ENCODE data around the gene DIDO1.
"Not testable (repeated sequence)": the region's sequence is repeated elsewhere in the genome, so short reads cannot be mapped to it uniquely, and the experiment has no call there.

Gene DIDO1

DNA sequence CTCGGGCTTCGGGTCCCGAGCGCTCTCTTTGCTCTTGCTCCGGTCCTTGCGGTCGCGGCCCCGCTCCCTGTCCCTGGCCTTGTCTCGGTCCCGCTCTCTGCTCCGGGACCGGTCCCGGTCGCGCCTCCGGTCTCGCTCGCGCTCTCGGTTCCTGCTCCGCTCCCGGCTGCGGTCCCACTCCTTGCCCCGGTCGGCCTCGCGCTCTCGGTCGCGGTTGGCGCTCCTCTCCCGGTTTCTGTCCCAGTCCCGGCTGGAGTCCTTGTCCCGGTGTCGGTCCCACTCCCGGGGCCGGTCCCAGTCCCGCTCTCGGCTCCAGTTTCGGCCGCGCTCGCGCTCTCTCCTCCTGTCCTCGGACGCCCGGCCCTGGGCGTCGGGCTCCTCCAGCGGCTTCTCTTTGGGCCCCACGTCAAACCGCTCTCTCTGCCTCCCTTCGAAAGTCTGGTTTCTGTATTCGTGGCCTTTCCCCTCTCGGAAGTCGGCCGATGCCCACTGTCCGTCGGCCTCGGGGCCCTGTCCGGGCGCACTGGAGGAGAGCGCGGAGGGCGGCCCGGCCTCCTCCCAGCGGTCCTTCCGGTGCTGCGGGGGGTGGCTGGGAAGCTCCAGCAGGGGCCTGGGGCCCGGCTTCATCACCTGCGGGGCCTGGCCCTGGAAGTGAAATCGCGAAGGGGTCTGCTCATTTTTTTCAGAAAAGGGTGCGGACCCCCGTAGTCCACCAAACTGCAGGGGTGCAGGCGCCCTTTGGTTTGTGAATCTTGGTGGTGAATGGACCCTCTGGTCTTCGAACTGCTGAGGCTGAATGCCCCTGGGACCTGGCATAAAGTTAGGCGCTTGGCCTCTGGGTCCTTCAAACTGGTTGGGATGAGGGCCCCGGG, 46.8 kb downstream of the DIDO1 start:
- no peak for DNase-seq (ENCODE audit: low spot score)

DNA sequence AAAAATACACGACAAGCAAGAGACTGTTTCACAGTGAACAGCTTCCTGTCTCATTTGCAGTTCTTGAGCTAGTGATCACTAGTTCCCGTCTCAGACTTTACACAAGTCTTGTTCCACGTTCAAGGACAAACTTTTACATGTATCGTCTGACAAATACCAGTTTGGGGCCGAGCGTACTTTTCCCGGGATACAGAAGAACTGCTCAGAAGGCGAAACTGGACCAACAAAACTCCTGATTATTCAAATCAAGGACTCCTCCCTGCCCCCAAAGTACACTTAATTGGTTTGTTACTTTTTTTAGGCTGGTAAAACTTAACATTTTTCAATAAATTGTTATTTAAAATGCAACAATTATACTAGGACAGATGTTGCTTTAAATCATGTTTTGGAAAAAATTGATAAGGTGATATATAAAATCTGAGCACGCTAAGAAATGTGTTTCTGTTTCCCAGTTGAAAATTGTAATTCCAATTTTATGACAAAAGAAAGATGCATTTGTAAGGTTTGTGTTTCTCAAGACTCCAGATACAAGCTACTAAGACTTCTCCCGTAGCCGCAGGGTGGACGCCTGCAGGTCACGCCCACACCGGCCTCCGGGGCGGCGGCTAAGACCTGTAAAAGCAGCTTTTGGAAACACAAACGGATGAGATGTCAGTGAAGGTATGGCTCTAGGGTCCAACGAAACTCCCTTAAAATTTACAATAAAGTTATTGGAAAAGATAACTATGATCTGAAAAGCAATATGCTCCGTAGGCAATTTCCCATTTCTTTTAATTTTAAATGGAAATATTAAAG, 47.9 kb downstream of the DIDO1 start:
- DNase-seq (ENCODE audit: low spot score): no peak

DNA sequence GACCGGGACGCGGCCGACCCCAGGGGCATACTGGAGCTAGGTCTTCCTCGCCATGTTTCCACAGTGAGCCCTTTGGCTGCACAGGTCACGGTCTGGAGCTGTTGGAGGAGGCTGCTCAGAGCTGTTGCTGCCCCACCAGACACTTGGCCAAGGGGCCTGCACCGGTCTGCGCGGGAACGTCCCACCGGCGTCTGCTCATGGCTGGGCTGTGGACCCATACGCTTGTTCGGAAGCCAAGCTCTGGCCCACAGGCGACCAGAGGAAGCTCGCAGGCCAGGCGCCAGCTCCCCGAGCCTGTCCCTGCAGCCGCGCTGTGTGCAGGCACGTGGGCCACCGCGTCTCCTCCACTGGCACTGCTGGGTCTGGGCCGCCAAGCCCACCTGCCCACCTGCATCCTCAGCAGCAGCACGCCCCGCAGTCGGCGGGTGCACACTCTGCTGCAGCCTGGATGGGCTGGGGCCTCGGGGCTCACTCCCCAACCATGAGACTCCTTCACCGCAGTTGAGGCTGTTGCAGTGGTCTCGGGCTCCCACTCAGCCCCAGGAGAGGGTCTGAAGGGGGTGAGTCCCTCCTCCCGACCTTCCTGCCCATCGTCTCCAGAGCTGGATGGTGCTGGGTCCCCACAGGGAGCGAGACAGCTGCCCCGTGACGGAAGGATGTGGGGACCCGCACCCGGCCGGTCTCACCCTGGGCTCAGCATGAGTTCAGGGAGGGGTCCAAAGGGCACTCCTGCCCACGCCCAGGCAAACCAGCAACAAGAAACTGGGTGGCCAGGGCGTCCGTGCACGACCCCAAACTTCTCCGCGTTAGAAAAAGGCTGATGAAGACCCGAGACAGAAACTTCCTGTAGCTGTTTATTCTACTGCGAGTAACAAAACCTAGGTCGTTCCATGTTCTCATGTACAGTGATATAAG, 49.1 kb downstream of the DIDO1 start:
- no peak for DNase-seq (ENCODE audit: low spot score)

DNA sequence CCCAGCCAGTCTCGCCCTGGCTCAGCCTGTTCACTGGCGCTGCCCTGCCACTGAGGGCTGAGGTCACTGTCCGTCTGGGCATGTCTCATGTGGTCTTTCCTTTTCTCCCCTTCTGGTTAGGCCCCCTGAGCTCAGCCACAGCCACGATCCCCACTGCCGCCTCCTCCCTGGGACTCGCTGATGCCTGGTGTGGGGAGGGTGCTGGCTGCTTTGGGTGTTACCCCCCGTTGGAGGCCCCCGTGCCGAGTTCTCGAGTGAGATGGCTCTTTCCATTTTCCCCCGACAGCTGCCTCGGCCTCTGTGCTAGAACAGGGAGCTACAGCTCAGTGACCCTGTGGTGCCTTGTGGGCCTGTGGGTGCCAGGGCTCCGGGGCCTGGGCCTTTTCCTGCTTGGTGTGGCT, 49.8 kb downstream of the DIDO1 start:
- no peak for DNase-seq (ENCODE audit: low spot score)

DNA sequence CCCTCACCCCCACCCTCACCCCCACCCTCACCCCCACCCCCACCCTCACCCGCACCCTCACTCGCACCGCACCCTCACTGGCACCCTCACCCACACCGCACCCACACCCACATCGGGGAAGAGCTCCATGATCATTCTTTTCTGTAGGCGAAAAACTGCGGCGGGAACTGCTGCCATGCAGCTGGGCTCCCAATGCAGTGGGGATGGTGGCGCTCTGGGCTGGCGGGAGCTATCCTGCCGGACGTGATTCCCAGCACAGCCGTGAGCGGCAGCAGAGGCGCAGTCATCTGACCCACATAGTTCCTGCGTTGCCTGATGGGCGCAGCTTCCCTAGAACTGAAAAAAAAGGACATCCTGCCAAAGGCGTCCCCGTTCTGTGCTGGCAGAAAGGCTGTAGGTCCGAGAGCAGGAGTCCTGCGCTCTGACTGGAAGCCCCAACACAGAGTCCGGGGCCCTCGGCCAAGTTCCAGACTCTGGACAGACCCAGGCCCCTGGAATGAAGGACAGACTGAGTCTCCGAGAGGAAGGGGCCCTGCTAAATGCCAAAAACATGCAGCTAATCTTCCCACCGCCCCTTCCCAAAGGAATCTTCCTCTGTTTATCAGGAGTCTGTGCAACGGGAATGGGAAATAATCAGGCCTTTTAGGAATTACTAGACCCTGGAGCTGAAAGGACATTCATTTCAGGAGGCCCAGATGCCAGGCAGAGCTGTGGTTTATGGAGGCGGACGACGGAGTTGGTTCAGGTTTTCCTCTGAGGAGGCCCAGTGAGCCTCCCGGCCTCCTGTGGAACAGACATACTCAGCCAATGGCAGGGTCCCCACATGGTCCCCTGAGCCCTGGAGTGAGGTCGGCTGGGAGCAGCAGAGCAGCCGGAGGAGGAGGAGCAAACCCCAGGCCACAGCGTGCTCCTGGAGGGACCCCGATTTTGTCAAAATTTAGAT, 50.6 kb downstream of the DIDO1 start:
- DNase-seq (ENCODE audit: low spot score): peak; percentile 93

DNA sequence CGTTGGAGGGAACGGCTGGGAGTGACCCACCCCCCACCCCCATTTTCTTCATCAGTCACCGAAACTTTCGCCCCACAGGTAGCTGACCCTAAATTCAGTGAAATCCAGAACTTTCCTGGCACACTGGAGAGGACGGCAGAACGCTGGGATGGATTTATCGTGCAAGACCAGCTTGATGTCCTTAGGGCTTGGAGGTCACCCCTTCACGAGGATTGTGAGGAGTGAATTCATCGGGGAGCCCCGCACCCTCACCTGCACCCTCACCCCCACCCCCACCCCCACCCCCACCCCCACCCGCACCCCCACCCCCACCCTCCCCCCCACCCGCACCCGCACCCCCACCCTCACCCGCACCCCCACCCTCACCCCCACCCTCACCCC, 51.4 kb downstream of the DIDO1 start:
- DNase-seq (ENCODE audit: low spot score): no peak

DNA sequence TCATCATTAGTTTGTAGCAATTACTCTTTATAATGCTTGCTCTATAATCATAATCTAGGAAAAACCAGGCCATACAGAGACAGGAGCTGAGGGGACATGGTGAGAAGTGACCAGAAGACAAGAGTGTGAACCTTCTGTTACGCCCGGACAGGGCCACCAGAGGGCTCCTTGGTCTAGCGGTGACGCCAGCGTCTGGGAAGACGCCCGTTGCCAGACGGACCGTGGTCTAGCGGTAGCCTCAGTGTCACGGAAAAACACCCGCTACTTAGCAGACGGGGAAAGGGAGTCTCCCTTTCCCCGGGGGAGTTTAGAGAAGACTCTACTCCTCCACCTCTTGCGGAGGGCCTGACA, 52.6 kb downstream of the DIDO1 start:
- not testable (repeated sequence) for DNase-seq (ENCODE audit: low spot score)

DNA sequence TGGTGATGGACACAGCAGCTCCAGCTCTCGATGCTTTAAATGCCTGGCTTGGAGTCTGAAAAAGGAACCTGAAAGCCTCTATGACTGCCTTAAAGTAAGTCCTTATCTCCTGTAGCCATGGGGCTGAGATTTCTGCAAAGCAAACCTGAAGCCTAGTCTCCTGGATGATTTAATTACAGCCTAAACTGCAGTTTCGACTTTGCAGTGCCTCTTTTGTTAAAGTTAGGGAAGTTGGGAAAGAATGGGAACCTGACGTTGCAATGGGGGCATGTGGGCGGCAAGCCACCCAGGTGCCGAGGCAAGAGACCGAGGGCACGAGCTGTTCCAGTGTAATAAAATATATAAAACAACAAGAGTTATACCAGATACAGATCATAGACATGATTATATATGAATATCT, 53.0 kb downstream of the DIDO1 start:
- DNase-seq (ENCODE audit: low spot score): no peak

DNA sequence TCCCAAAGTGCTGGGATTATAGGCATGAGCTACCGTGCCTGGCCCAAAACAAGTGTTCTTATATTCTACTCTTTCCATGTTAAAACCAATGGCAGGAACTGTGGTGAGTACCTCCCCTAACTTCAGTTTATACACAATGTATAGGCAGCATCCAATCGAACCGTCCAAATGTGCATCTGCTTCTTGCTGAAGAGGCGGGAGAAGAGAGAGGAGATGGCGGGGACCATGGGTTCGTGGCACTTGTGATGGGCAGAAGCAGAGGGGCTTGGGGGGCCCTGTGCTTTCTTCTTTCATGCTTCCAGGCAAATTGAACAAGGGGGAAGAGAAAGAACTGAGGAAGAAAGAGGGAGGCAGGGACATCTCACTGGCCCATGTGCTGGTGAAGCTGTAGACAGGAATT, 53.4 kb downstream of the DIDO1 start:
- no peak for DNase-seq (ENCODE audit: low spot score)

DNA sequence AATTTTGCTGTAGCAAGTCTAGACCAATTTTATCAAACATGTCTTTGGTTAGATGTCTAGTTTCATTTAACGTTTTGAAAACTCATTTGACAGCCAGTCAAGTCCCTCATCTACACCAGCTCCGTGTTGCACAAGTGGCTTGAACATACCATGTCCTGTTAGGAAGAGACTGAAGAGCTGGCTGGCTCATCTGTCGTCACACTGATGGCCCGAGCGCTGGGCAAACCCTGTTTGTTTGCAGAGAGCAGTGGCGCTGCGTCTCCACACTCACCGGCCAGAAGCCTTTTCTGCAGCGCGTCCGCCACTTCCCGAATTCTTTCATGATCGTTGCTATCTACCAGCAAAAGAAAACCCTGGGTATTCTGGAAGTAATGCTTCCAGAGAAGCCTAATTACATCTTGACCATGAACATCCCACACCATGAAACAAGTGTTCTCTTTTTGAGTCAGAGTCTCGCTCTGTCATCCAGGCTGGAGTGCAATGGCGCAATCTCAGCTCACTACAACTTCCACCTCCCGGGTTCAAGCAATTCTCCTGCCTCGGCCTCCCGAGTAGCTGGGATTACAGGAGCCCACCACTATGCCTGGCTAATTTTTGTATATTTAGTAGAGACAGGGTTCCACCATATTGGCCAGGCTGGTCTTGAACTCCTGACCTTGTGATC, 54.0 kb downstream of the DIDO1 start:
- no peak for DNase-seq (ENCODE audit: low spot score)

DNA sequence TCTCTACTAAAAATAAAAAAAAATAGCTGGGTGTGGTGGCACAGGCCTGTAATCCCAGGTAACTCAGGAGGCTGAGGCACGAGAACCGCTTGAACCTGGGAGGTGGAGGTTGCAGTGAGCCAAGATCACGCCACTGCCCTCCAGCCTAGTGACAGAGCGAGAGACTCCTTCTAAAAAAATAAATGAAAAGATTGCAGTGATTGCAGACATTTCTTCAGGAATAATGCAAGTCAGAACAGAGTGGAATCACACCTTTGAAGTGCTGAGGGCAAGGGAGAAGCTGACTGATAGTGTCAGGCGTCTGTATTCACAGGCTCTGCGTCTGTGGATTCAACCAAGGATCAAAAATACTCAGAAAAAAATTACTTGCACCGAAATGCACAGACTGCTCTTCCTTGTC, 62.1 kb downstream of the DIDO1 start:
- no peak for DNase-seq (ENCODE audit: low spot score)

DNA sequence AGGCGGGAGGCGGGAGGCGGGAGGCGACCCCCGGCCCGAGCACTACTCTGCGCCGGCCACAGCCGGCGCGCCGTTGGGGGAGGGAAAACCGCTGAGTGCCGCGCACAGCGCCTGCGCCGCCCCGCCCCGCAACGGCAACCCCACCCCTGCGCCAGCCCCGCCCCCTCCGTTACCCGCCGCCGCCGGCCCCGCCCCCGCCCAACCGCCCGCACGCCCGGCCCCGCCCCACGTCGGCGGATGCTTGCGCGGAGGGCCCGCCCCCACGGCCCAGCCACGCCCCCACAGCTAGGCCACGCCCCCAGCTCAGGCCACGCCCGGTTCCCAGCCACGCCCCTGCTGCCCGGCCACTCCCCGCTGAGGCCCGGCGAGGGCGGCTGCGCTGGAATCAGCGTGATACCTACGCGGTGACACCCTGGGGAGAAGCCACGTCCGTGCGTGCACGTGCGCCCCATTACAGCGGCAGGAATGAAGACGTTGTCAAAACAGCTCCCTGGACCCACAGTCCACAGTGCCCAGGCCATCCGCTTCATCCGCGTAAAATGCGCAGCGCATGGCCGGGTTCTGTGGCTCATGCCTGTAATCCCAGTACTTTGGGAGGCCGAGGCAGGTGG, 64.5 kb downstream of the DIDO1 start, which contains the start of gene TCFL5:
TSS of gene TCFL5 (minus strand) at position 97 of the 611 bp plus-strand sequence. CDS start 152 bp downstream, outside the sequence.
- DNase-seq (ENCODE audit: low spot score): peak; percentile 86

DNA sequence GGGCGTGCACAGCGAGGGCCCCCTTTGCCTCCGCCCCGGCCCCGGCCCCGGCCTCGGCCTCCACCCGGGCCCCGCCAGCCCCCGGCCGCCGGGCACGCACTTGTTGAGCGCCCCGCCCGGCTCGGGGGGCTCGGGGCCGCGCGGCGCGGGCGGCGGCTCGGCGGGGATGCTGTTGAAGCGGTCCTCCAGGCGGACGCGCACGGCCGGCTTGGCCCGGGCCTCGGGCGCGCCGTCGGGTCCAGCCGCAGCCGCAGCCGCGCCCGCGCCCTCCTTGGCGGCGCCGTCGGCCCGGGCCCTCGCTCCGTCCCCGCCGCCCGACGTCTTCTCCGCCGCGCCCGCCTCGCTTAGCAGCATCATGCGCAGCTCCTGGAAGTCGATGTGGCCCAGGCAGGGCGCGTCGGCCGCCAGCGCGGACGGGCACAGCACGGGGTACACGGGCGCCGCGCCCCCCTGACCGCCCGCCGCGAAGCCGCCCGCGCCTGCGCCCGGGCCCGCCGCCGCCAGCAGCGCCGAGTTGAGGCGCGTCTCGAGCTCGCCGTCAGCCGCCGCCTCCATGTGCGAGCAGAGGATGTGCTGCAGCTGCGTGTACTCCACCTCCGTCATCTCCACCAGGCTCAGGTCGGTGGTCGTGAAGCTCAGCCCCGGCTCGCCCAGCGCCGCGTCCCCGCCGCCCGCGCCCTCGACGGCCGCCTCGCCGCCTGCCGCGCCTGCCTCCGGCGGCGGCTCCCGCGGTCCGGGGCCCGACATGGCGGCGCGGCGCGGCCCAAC, 65.2 kb downstream of the DIDO1 start:
- no peak for DNase-seq (ENCODE audit: low spot score)

DNA sequence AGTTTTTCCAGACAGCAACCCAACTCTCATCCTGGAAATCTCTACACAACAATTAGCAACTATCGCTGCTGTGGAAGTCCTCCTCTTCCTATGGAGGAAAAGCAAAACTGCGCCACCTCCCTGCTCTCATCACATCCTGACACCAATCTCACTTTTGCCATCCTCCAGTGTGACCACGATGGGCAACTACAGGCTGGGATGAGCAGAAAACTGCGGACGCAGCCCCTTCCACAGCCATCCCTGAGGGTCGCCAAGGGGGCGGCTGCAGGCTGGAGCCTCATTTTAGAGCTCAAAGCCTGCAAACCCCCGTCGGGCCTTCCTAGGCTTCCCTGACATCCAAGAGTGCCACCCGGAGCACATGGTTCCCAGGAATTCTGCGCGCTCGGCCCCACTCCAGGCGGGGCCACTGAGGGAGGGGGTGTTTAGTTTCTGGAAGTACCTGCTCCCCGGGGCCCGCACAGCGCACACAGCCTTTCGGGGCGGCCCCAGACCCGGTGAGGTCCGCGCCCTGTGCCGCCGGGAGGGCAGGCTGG, 65.8 kb downstream of the DIDO1 start:
- DNase-seq (ENCODE audit: low spot score): no peak

DNA sequence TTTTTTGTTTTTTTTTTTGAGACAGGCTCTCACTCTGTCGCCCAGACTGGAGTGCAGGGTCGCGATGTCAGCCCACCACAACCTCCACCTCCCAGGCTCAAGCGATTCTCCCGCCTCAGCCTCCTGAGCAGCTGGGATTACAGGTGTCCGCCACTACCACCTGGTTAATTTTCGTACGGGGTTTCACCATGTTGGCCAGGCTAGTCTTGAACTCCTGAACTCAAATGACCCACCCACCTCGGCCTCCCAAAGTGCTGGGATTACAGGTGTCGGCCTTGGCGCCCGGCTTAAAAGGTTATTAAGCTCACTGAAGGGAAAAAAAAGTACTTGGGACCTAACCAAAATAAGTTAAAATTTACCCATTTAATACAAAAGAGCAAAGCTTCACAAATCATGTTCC, 66.6 kb downstream of the DIDO1 start:
- no peak for DNase-seq (ENCODE audit: low spot score)

DNA sequence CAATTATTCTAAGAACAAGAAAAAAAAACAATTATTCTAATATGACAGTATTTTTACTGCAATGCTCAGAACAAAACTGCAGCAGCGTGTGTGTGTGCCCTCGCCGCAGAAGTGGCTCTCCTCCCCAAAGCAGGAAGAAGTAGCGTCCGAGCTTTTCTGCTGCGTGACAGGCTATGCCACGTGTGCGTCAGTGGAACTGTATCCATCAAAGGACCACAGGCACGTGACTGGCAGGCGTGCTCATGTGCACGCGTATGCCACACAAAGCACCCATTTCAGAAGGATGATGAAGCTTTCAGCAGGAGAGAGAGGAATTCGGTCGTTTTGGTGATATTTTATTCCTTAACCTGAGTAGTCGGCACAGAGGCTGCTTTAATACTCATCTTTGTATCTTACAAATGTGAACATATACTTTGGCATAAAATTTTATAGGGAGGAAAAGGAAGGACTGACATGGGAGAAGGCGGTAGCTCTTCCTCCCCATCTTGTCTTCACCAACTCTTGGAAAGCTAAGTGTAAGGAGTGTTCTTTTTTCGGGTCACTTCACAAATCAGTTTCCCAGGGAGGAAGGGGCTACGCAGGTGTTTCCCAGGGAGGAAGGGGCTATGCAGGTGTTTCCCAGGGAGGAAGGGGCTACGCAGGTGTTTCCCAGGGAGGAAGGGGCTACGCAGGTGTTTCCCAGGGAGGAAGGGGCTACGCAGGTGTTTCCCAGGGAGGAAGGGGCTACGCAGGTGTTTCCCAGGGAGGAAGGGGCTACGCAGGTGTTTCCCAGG, 68.1 kb downstream of the DIDO1 start:
- peak; percentile 80 for DNase-seq (ENCODE audit: low spot score)

DNA sequence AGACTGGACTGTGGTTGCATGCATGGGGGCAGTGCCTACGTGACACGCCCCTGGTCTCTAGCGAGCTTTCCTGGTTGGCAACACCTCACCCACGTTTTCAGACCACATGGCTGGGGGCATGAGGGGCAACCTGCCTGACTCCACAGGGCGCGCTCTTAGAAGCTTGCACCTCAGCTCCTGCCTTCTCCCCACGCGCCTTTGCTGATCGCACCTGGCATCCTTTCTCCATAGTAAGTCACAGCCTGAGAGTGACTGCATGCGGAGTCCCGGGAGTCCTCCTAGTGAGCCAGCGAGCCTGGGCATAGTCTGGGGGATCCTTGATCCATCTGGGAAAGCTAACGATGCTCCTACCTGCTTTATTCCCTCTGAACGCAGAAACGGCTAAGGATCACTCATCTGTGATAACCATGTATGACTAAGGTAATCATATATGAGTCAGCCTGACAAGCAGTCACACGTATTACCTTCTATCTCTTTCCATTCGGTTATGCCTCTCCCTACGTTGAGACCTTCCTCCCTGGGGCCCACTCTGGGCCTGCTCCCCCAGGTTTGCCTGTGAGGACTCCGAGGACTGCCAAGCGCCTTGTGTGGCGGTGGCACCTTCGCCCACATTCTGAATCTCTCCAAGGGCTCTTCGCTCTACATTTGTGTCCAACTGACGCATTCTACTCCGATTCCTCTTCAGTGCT, 69.2 kb downstream of the DIDO1 start:
- no peak for DNase-seq (ENCODE audit: low spot score)

DNA sequence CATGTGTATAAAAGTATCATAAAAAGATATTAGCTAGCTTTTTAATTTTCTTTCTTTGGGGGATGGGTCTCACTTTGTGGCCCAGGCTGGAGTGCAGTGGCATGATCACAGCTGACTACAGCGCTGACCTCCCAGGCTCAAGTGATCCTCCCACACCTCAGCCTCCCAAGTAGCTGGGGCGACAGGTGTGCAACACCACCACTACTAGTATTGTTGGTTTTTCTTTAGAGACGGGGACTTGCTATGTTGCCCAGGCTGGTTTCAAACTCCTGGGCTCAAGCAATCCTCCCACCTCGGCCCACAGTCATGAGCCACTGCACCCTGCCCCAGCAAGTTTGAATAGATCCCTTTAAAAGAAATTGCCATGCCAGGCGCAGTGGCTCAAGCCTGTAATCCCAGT, 71.2 kb downstream of the DIDO1 start:
- DNase-seq (ENCODE audit: low spot score): no peak

All from COLO829 (cell line).